ENCODE results near the gene ANOS1.

The ANOS1 gene

DNA sequence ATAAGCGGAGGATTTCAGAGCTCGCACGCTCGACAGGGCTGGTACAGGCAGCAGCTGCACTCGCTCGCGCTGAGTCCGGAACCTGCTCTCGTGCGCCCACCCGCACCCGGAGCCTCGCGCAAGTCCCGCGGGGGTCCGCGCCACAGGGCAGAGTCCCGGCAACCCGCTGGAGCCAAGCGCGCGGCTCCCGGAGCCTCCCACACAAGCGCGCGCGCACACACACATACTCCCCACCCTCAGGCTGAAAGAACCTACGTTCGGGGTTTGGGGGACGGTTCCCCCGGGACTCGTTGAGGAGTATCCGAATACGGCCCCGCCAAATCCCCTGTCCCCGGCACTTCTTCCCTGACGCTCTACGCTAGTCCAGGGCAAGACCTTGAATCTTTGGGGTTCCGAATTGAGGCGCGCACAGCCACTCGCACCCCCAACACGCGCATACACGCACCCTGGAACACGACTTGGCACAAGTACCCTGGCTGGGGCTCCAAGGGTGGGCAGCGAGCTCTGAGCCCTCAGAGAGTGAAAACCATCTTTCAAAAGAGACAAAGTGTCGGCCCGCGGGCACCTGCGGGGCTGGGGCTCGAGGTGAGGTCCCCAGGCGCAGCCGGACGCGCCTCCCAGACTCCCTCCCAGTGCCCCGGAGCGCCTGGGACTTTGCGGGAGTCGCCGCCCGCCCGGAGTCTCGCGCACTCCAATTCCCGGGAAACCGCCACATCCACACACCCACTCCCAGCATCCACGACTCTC, 952 bp downstream of the ANOS1 start:
- TF ChIP-seq, protein P1, sequence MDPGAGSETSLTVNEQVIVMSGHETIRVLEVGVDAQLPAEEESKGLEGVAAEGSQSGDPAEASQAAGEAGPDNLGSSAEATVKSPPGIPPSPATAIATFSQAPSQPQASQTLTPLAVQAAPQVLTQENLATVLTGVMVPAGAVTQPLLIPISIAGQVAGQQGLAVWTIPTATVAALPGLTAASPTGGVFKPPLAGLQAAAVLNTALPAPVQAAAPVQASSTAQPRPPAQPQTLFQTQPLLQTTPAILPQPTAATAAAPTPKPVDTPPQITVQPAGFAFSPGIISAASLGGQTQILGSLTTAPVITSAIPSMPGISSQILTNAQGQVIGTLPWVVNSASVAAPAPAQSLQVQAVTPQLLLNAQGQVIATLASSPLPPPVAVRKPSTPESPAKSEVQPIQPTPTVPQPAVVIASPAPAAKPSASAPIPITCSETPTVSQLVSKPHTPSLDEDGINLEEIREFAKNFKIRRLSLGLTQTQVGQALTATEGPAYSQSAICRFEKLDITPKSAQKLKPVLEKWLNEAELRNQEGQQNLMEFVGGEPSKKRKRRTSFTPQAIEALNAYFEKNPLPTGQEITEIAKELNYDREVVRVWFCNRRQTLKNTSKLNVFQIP (CRISPR knock-in tag; IDR thresholded peaks at IDR 0.05; ENCODE audit: borderline replicate concordance, low read depth): no peak
- no peak for ATAC-seq

DNA sequence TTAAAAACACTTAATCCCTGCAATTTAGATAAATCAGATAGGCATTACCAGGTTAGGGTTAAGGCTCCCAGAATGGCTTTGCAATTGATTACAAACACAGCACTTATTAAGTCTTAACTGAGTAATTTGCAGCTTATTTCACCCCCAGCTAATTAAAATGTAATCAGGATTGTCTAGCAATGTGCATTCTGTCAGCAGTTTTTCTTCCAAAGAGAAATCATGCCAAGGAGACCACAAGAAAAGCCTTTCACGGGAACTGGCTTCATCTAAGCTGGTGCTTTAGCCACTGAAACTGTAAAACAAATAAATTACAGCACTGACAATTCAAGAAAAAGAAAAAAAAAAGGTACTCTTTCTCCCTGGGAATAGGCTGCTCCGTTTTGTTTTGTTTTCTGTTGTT, 2.1 kb downstream of the ANOS1 start:
- no peak for TF ChIP-seq ZNF565 (CRISPR knock-in tag; conservative IDR thresholded peaks at IDR 0.05; ENCODE audit: low read depth)
- TF ChIP-seq OSR1 (CRISPR knock-in tag; IDR thresholded peaks at IDR 0.05): no peak
- no peak for TF ChIP-seq ARNTL (CRISPR knock-in tag; IDR thresholded peaks at IDR 0.05; ENCODE audit: borderline replicate concordance, low read depth)
- no peak for TF ChIP-seq TCF4 (CRISPR knock-in tag; IDR thresholded peaks at IDR 0.05; ENCODE audit: borderline replicate concordance)
- no peak for TF ChIP-seq BACH2 (CRISPR knock-in tag; IDR thresholded peaks at IDR 0.05; ENCODE audit: borderline replicate concordance)
- TF ChIP-seq TOX (CRISPR knock-in tag; IDR thresholded peaks at IDR 0.05; ENCODE audit: borderline replicate concordance): no peak
- TF ChIP-seq ZNF8 (CRISPR knock-in tag; IDR thresholded peaks at IDR 0.05): no peak
- TF ChIP-seq, protein P2, sequence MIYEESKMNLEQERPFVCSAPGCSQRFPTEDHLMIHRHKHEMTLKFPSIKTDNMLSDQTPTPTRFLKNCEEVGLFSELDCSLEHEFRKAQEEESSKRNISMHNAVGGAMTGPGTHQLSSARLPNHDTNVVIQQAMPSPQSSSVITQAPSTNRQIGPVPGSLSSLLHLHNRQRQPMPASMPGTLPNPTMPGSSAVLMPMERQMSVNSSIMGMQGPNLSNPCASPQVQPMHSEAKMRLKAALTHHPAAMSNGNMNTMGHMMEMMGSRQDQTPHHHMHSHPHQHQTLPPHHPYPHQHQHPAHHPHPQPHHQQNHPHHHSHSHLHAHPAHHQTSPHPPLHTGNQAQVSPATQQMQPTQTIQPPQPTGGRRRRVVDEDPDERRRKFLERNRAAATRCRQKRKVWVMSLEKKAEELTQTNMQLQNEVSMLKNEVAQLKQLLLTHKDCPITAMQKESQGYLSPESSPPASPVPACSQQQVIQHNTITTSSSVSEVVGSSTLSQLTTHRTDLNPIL (CRISPR knock-in tag; IDR thresholded peaks at IDR 0.05; ENCODE audit: low read depth): no peak
- TF ChIP-seq, protein P1 (CRISPR knock-in tag; IDR thresholded peaks at IDR 0.05; ENCODE audit: borderline replicate concordance, low read depth): no peak
- no peak for TF ChIP-seq ZFP30 (CRISPR knock-in tag; IDR thresholded peaks at IDR 0.05)
- no peak for TF ChIP-seq PPARA (CRISPR knock-in tag; IDR thresholded peaks at IDR 0.05; ENCODE audit: borderline replicate concordance)
- TF ChIP-seq, protein P3, sequence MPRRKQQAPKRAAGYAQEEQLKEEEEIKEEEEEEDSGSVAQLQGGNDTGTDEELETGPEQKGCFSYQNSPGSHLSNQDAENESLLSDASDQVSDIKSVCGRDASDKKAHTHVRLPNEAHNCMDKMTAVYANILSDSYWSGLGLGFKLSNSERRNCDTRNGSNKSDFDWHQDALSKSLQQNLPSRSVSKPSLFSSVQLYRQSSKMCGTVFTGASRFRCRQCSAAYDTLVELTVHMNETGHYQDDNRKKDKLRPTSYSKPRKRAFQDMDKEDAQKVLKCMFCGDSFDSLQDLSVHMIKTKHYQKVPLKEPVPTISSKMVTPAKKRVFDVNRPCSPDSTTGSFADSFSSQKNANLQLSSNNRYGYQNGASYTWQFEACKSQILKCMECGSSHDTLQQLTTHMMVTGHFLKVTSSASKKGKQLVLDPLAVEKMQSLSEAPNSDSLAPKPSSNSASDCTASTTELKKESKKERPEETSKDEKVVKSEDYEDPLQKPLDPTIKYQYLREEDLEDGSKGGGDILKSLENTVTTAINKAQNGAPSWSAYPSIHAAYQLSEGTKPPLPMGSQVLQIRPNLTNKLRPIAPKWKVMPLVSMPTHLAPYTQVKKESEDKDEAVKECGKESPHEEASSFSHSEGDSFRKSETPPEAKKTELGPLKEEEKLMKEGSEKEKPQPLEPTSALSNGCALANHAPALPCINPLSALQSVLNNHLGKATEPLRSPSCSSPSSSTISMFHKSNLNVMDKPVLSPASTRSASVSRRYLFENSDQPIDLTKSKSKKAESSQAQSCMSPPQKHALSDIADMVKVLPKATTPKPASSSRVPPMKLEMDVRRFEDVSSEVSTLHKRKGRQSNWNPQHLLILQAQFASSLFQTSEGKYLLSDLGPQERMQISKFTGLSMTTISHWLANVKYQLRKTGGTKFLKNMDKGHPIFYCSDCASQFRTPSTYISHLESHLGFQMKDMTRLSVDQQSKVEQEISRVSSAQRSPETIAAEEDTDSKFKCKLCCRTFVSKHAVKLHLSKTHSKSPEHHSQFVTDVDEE (CRISPR knock-in tag; IDR thresholded peaks at IDR 0.05): no peak
- TF ChIP-seq ZNF70 (CRISPR knock-in tag; IDR thresholded peaks at IDR 0.05): no peak
- no peak for TF ChIP-seq GLIS3 (CRISPR knock-in tag; IDR thresholded peaks at IDR 0.05)
- no peak for TF ChIP-seq CSDC2 (CRISPR knock-in tag; IDR thresholded peaks at IDR 0.05)
- no peak for TF ChIP-seq ESRRG (CRISPR knock-in tag; IDR thresholded peaks at IDR 0.05)
- TF ChIP-seq SNAI2 (CRISPR knock-in tag; IDR thresholded peaks at IDR 0.05): no peak
- TF ChIP-seq ZC3H10 (CRISPR knock-in tag; IDR thresholded peaks at IDR 0.05): no peak
- no peak for ATAC-seq

DNA sequence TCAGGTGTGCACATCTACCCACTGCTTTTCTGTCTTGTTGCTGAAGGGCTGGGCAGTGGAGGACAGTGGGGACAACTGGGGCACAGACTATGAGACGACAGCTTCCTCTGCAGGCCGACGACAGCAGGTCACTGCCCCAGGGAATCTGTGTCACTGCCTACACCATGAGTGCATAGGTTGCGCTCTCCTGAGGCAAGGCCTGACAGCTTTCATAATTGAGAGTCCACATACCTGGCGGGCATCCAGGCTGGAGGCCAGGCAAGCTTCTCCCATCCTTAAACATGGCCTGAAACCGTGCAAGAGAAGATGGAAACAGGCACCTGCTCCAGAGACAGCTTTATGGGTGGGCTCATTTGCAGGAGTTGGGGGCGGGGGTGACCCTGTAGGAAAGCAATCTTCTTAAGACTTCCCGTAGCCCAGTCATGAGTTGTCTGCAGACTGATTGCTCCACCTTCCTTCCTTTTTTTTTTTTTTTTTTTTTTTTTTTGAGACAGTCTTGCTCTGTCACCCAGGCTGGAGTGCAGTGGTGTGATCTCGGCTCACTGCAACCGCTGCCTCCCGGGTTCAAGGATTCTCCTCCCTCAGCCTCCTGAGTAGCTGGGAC, 2.9 kb downstream of the ANOS1 start:
- TF ChIP-seq GLIS3 (CRISPR knock-in tag; IDR thresholded peaks at IDR 0.05) (no peak), PPARA (CRISPR knock-in tag; IDR thresholded peaks at IDR 0.05; ENCODE audit: borderline replicate concordance) (no peak), ZNF8 (CRISPR knock-in tag; IDR thresholded peaks at IDR 0.05) (no peak), SNAI2 (CRISPR knock-in tag; IDR thresholded peaks at IDR 0.05) (no peak), RARB (CRISPR knock-in tag; IDR thresholded peaks at IDR 0.05) (no peak), BACH2 (CRISPR knock-in tag; IDR thresholded peaks at IDR 0.05; ENCODE audit: borderline replicate concordance) (no peak), ZFP30 (CRISPR knock-in tag; IDR thresholded peaks at IDR 0.05) (no peak), ZNF565 (CRISPR knock-in tag; conservative IDR thresholded peaks at IDR 0.05; ENCODE audit: low read depth) (no peak), CSDC2 (CRISPR knock-in tag; IDR thresholded peaks at IDR 0.05) (no peak), ZFP3 (CRISPR knock-in tag; IDR thresholded peaks at IDR 0.05) (no peak), ZNF70 (CRISPR knock-in tag; IDR thresholded peaks at IDR 0.05) (no peak), TCF4 (CRISPR knock-in tag; IDR thresholded peaks at IDR 0.05; ENCODE audit: borderline replicate concordance) (no peak), OSR1 (CRISPR knock-in tag; IDR thresholded peaks at IDR 0.05) (no peak), ISL1 (CRISPR knock-in tag; IDR thresholded peaks at IDR 0.05) (no peak), TOX (CRISPR knock-in tag; IDR thresholded peaks at IDR 0.05; ENCODE audit: borderline replicate concordance) (no peak), ZC3H10 (CRISPR knock-in tag; IDR thresholded peaks at IDR 0.05) (no peak)
- TF ChIP-seq, protein P1 (CRISPR knock-in tag; IDR thresholded peaks at IDR 0.05; ENCODE audit: borderline replicate concordance, low read depth): no peak
- TF ChIP-seq, protein P2 (CRISPR knock-in tag; IDR thresholded peaks at IDR 0.05; ENCODE audit: low read depth): no peak
- TF ChIP-seq, protein P4, sequence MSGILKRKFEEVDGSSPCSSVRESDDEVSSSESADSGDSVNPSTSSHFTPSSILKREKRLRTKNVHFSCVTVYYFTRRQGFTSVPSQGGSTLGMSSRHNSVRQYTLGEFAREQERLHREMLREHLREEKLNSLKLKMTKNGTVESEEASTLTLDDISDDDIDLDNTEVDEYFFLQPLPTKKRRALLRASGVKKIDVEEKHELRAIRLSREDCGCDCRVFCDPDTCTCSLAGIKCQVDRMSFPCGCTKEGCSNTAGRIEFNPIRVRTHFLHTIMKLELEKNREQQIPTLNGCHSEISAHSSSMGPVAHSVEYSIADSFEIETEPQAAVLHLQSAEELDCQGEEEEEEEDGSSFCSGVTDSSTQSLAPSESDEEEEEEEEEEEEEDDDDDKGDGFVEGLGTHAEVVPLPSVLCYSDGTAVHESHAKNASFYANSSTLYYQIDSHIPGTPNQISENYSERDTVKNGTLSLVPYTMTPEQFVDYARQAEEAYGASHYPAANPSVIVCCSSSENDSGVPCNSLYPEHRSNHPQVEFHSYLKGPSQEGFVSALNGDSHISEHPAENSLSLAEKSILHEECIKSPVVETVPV (CRISPR knock-in tag; IDR thresholded peaks at IDR 0.05): no peak
- no peak for ATAC-seq

All from SK-N-SH treated with all-trans-retinoic acid at 6 μM for 48 hours (cell line).